B cell (primary cell): ENCODE data around the gene DUS2.

Source experiments
- CTCF ChIP-seq: fragments of 200-600 bp; IDR thresholded peaks from one replicate; pipeline ENCODE4 v1.8.0; 2022; ENCODE audit warnings: antibody characterized with exemption, mild to moderate bottlenecking
- EZH2 ChIP-seq: IDR thresholded peaks from 2 replicates; pipeline ENCODE4 v1.6.1; 2012; ENCODE audit warnings: borderline replicate concordance, low read depth, mild to moderate bottlenecking, moderate library complexity, low read length; ENCODE audit not compliant: insufficient read depth, poor library complexity, severe bottlenecking

- TF ChIP-seq CTCF (no peak), EZH2 (no peak)
These were observed 38.3 kb downstream of the DUS2 start for GRCh38 chr16:68061396-68061795.
